ENCODE measurements around the gene RIMS3.
"Not testable (repeated sequence)": the region's sequence is repeated elsewhere in the genome, so short reads cannot be mapped to it uniquely, and the experiment has no call there.

The RIMS3 gene

GRCh38 chr1:40665335-40666171, at the start of gene RIMS3:
RIMS3 (minus strand) TSS chr1:40665682; CDS start chr1:40641925, 23,757 bp downstream.
- peak; percentile 85 to 94 for DNase-seq

- no peak for DNase-seq
These were observed 47.5 kb upstream of the RIMS3 start for GRCh38 chr1:40712997-40713396.

GRCh38 chr1:40712405-40712944, 47.0 kb upstream of the RIMS3 start:
- DNase-seq, result no peak

GRCh38 chr1:40711465-40712404, 46.3 kb upstream of the RIMS3 start:
- no peak for DNase-seq

- DNase-seq, result no peak
These were observed 45.3 kb upstream of the RIMS3 start for GRCh38 chr1:40710581-40711315.

- no peak for DNase-seq
These were observed 44.4 kb upstream of the RIMS3 start for GRCh38 chr1:40709802-40710278.

- DNase-seq, result peak; percentile 37 to 42
These were observed 43.8 kb upstream of the RIMS3 start for GRCh38 chr1:40709100-40709801.

- no peak for DNase-seq
These were observed 43.2 kb upstream of the RIMS3 start for GRCh38 chr1:40708750-40709099.

- no peak for DNase-seq
These were observed 41.1 kb upstream of the RIMS3 start for GRCh38 chr1:40706626-40707025.

GRCh38 chr1:40704817-40705733, 39.6 kb upstream of the RIMS3 start:
- no peak for DNase-seq

GRCh38 chr1:40703316-40703715, 37.8 kb upstream of the RIMS3 start:
- DNase-seq, result no peak

GRCh38 chr1:40702810-40703209, 37.3 kb upstream of the RIMS3 start:
- DNase-seq, result not testable (repeated sequence)

- no peak for DNase-seq
These were observed 36.2 kb upstream of the RIMS3 start for GRCh38 chr1:40701684-40702083.

- no peak for DNase-seq
These were observed 34.3 kb upstream of the RIMS3 start for GRCh38 chr1:40699787-40700186.

- no peak for DNase-seq
These were observed 32.0 kb upstream of the RIMS3 start for GRCh38 chr1:40697436-40697835.

- DNase-seq, result no peak
These were observed 30.8 kb upstream of the RIMS3 start for GRCh38 chr1:40696294-40696693.

GRCh38 chr1:40694353-40694874, 28.9 kb upstream of the RIMS3 start:
- no peak for DNase-seq

GRCh38 chr1:40693425-40693824, 27.9 kb upstream of the RIMS3 start:
- DNase-seq, result no peak

GRCh38 chr1:40692429-40692895, 27.0 kb upstream of the RIMS3 start:
- DNase-seq, result no peak
